Measurements from ENCODE around the gene CD79A.
A peak's percentile ranks its signal among the peaks of the same experiment; 100 is the strongest.

GRCh38 chr19:41928754-41929535, 51.9 kb downstream of the CD79A start:
- TF ChIP-seq EZH2 (IDR thresholded peaks at IDR 0.05; ENCODE audit: borderline replicate concordance, low read length), result peak; percentile 98
- TF ChIP-seq CTCF (conservative IDR thresholded peaks at IDR 0.05 in 1 of 2, IDR thresholded peaks at IDR 0.05 in 1 of 2; ENCODE audit: extremely low read depth in 1 of 2, insufficient read depth in 1 of 2, low read depth in 1 of 2, low read length in 2 of 2), result no peak
